Body of pancreas (tissue), 4 donors: ENCODE data around the gene AFF3.

ENCODE experiments used
- POLR2A ChIP-seq, 3 donors: fragments of 450-650 bp; IDR thresholded peaks; one replicate each; pipeline ENCODE4 v1.6.1; 2016; ENCODE audit warnings: antibody characterized with exemption in 3 of 3, mild to moderate bottlenecking in 2 of 3
- TF ChIP-seq, protein P1 (sequence below), 7 experiments: fragments of 450-650 bp in 4 of 7; fragments of 200-600 bp in 3 of 7; sonication (generic) in 3 of 7; IDR thresholded peaks; one replicate each; pipeline ENCODE4 v1.5.1; 2016 to 2019; ENCODE audit warnings: antibody characterized with exemption in 7 of 7

DNA sequence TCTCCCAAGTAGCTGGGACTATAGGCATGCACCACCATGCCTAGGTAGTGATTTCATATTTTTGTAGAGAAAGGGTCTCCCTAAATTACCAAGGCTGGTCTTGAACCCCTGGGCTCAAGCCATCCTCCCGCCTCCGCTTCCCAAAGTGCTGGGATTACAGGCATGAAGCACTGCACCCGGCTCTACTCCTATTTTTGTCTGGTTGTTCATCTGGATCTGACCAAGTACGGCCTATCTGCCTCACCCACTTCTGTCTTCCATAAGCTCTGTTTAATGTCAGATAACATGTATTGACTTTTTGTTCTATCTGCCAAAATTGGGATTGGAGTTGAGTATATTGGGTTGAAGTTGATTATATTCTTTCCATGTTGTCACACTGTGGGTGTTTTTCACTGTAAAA lies 198.4 kb downstream of the AFF3 start:
- TF ChIP-seq, protein P1, sequence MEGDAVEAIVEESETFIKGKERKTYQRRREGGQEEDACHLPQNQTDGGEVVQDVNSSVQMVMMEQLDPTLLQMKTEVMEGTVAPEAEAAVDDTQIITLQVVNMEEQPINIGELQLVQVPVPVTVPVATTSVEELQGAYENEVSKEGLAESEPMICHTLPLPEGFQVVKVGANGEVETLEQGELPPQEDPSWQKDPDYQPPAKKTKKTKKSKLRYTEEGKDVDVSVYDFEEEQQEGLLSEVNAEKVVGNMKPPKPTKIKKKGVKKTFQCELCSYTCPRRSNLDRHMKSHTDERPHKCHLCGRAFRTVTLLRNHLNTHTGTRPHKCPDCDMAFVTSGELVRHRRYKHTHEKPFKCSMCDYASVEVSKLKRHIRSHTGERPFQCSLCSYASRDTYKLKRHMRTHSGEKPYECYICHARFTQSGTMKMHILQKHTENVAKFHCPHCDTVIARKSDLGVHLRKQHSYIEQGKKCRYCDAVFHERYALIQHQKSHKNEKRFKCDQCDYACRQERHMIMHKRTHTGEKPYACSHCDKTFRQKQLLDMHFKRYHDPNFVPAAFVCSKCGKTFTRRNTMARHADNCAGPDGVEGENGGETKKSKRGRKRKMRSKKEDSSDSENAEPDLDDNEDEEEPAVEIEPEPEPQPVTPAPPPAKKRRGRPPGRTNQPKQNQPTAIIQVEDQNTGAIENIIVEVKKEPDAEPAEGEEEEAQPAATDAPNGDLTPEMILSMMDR (IDR thresholded peaks at IDR 0.05), result no peak
- no peak for TF ChIP-seq POLR2A (IDR thresholded peaks at IDR 0.05)
